ENCODE results near the gene PIM2. TPM values are rescaled to one million over a fixed set of nuclear protein-coding genes. Genes with fewer than 3 reads are reported as not detected.

The PIM2 gene
- total RNA-seq, 1 donor = 4.3 TPM

DNA sequence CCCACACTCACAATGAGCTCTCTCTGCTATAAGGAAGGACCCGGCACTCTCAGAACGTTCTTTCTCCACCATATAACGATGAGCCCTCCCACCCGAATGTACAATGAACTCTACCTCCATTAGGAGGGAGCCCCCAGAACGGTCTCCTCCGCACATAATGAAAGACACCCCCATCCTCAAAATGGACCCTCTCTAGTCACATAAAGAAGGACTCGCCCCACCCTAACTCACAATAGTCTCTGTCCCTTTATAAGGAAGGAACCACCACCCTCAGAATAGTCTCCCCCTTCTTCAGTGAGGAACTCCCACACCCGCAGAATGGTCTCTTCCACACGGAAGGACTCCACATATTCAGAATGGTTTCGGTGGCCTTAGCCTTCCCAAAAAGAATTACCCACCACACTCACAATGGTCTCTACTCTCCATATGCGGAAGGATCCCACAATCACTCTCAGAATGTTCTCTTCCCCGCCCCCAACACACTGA, 7.9 kb downstream of the PIM2 start:
- peak overlapping the region; percentile 85 for H3K27ac ChIP-seq (ENCODE audit: low read depth, low read length)

DNA sequence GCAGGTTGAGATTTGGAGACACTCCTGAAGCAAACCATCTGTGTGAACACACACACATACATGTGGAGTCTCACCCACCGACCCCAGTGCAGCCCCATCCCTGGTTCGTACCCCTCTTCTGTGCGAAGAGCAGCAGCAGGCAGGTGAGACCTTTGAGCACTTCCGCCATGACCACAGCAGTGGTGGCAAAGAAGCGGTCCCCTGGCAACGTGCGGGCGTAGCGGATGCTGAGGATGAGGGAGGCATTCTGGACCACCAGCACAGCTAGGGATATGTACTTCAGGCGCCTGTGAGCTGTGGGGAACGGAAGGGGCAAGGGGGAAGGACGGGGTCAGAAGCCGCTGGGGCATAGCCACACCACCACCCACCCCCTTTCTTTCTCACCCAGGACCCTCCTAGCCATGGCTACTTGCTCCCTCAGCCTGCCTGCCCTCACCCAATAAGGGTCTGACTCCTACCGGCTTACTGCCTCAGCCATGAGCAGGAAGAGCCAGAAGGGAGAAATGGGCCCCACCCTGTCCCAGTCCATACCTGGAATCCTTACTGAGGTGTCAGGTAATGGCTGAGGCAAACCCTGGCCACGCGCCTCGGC, 9.0 kb downstream of the PIM2 start:
- no peak for DNase-seq (ENCODE audit: insufficient read length, low spot score, missing footprints)
- Histone ChIP-seq H4K20me1 (ENCODE audit: insufficient read depth, low read length) (peaks cover 3% of the 10 kb centered on the region), H3K27me3 (ENCODE audit: insufficient read depth, low read length) (no peaks in the 10 kb centered on the region), H3K79me2 (ENCODE audit: insufficient read depth, low read length) (peaks cover 39% of the 10 kb centered on the region), H3K9me3 (ENCODE audit: low read depth, low read length) (no peaks in the 10 kb centered on the region), H3K36me3 (ENCODE audit: insufficient read depth, low read length) (peaks cover 25% of the 10 kb centered on the region), H3K4me3 (ENCODE audit: insufficient read depth, low read length) (peak overlapping the region; percentile 84), H3K4me2 (ENCODE audit: insufficient read depth, low read length) (peak overlapping the region; percentile 84), H2AFZ (ENCODE audit: low read length) (no peak overlapping the region), H3K27ac (ENCODE audit: low read depth, low read length) (no peak overlapping the region), H3K4me1 (ENCODE audit: insufficient read depth, low read length) (peaks cover 3% of the 10 kb centered on the region)
- TF ChIP-seq, protein P1, sequence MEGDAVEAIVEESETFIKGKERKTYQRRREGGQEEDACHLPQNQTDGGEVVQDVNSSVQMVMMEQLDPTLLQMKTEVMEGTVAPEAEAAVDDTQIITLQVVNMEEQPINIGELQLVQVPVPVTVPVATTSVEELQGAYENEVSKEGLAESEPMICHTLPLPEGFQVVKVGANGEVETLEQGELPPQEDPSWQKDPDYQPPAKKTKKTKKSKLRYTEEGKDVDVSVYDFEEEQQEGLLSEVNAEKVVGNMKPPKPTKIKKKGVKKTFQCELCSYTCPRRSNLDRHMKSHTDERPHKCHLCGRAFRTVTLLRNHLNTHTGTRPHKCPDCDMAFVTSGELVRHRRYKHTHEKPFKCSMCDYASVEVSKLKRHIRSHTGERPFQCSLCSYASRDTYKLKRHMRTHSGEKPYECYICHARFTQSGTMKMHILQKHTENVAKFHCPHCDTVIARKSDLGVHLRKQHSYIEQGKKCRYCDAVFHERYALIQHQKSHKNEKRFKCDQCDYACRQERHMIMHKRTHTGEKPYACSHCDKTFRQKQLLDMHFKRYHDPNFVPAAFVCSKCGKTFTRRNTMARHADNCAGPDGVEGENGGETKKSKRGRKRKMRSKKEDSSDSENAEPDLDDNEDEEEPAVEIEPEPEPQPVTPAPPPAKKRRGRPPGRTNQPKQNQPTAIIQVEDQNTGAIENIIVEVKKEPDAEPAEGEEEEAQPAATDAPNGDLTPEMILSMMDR (IDR thresholded peaks at IDR 0.05; ENCODE audit: extremely low read depth, low read depth, low read length) = no peak

More for the DNA sequence above, 7.9 kb downstream of the PIM2 start:
- peaks cover 39% of the 10 kb centered on the region for H3K79me2 ChIP-seq (ENCODE audit: insufficient read depth, low read length)
- H3K4me2 ChIP-seq (ENCODE audit: insufficient read depth, low read length) = peak overlapping the region; percentile 84
- H4K20me1 ChIP-seq (ENCODE audit: insufficient read depth, low read length) = no peaks in the 10 kb centered on the region
- peak; percentile 66 for DNase-seq (ENCODE audit: insufficient read length, low spot score, missing footprints)
- H2AFZ ChIP-seq (ENCODE audit: low read length) = peak overlapping the region; percentile 67
- TF ChIP-seq, protein P1 (IDR thresholded peaks at IDR 0.05; ENCODE audit: extremely low read depth, low read depth, low read length) = no peak
- peaks cover 3% of the 10 kb centered on the region for H3K4me1 ChIP-seq (ENCODE audit: insufficient read depth, low read length)
- no peaks in the 10 kb centered on the region for H3K27me3 ChIP-seq (ENCODE audit: insufficient read depth, low read length)
- H3K9me3 ChIP-seq (ENCODE audit: low read depth, low read length) = no peaks in the 10 kb centered on the region
- H3K36me3 ChIP-seq (ENCODE audit: insufficient read depth, low read length) = peaks cover 29% of the 10 kb centered on the region
- peak overlapping the region; percentile 84 for H3K4me3 ChIP-seq (ENCODE audit: insufficient read depth, low read length)

DNA sequence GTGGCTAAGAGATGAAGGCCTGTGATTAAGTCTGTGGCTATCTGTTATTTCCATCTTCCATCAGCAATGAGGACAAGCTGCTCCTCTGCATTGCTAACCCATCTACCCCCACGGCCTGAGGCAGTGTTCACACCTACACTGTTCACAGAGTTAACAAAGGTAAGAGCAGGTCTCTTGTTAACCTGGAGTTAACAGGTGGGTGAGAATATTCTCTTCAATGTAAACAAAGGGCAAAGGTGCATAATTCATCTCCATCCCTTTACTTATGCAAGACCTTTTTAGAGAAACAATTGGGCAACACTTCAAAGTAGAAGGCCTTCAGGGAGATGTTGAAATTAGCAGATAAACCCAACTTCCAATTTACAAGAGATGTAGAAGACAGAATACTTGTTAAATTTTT, 10.2 kb downstream of the PIM2 start:
- H3K4me2 ChIP-seq (ENCODE audit: insufficient read depth, low read length) = no peak overlapping the region
- peaks cover 39% of the 10 kb centered on the region for H3K79me2 ChIP-seq (ENCODE audit: insufficient read depth, low read length)
- peaks cover 3% of the 10 kb centered on the region for H3K4me1 ChIP-seq (ENCODE audit: insufficient read depth, low read length)
- TF ChIP-seq, protein P1 (IDR thresholded peaks at IDR 0.05; ENCODE audit: extremely low read depth, low read depth, low read length) = no peak
- no peak overlapping the region for H3K27ac ChIP-seq (ENCODE audit: low read depth, low read length)
- H3K9me3 ChIP-seq (ENCODE audit: low read depth, low read length) = no peaks in the 10 kb centered on the region
- peaks cover 3% of the 10 kb centered on the region for H4K20me1 ChIP-seq (ENCODE audit: insufficient read depth, low read length)
- peak; percentile 45 for DNase-seq (ENCODE audit: insufficient read length, low spot score, missing footprints)
- H3K36me3 ChIP-seq (ENCODE audit: insufficient read depth, low read length) = peaks cover 18% of the 10 kb centered on the region
- H2AFZ ChIP-seq (ENCODE audit: low read length) = no peak overlapping the region
- no peaks in the 10 kb centered on the region for H3K27me3 ChIP-seq (ENCODE audit: insufficient read depth, low read length)
- no peak overlapping the region for H3K4me3 ChIP-seq (ENCODE audit: insufficient read depth, low read length)

DNA sequence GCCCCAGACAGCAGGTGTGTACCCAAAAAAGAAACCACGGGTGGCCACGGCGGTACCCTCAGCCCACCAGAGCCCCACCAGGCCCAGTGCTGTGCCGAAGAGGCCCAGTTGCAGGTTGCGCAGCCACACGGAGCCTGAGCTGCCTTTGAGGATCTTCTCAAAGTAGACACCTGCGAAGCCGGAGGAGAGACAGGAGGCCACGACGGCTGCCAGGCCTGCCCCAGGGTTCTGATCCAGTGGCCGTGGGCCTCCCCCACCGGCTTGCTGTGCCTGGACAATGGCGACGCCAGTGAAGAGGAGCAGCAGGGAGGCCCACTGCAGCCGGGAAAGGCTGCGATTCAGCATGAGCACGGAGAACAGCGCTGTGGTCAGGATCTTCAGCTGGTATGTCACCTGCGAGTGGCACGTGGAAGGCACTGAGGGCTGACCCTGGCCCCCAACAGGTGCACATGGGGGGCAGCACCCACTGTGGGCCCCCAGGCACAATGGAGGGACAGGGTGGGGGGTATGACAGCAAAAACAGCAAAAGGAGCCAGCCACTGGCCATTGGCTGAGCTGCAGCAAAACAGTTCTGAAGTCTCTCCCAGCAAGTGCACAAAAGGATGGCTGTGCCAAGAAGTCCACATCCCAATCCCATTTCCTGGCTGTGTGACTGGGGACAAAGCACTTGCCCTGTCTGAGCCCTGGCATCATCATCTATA, 13.6 kb downstream of the PIM2 start:
- H3K9me3 ChIP-seq (ENCODE audit: low read depth, low read length) = no peaks in the 10 kb centered on the region
- H3K4me2 ChIP-seq (ENCODE audit: insufficient read depth, low read length) = no peak overlapping the region
- TF ChIP-seq, protein P1 (IDR thresholded peaks at IDR 0.05; ENCODE audit: extremely low read depth, low read depth, low read length) = no peak

More for the DNA sequence above, 13.6 kb downstream of the PIM2 start:
- peaks cover 5% of the 10 kb centered on the region for H4K20me1 ChIP-seq (ENCODE audit: insufficient read depth, low read length)
- H3K4me3 ChIP-seq (ENCODE audit: insufficient read depth, low read length) = no peak overlapping the region
- H3K27me3 ChIP-seq (ENCODE audit: insufficient read depth, low read length) = no peaks in the 10 kb centered on the region
- no peak overlapping the region for H3K27ac ChIP-seq (ENCODE audit: low read depth, low read length)
- H2AFZ ChIP-seq (ENCODE audit: low read length) = no peak overlapping the region
- peak; percentile 38 for DNase-seq (ENCODE audit: insufficient read length, low spot score, missing footprints)
- H3K36me3 ChIP-seq (ENCODE audit: insufficient read depth, low read length) = peaks cover 28% of the 10 kb centered on the region
- peaks cover 29% of the 10 kb centered on the region for H3K79me2 ChIP-seq (ENCODE audit: insufficient read depth, low read length)
- peaks cover 3% of the 10 kb centered on the region for H3K4me1 ChIP-seq (ENCODE audit: insufficient read depth, low read length)

Data from osteoblast (primary cell).